MCF 10A (cell line): Measurements from ENCODE around the gene INTS7. TPM values are rescaled to one million over a fixed set of nuclear protein-coding genes. Genes with fewer than 3 reads are reported as not detected.

Experiments used
- BruUV-seq: library from RNA; stranded (reverse); fragments of 400-500 nt; replicated peaks from 2 replicates; lab custom pipeline; 2021; lab: Mats Ljungman, UMichigan
- CTCF ChIA-PET: fragments of 300-600 bp; sonication (Branson Sonifier 250); formaldehyde crosslinking; extraction: SDS; loops from one replicate; lab custom pipeline; 2021; ENCODE audit warnings: antibody characterized with exemption, inconsistent platforms; lab: Yijun Ruan, JAX
- POLR2A ChIA-PET: fragments of 300-600, 350-650 bp; sonication (Branson Sonifier 250); formaldehyde crosslinking; extraction: SDS; loops from one replicate; lab custom pipeline; 2020; ENCODE audit warnings: antibody characterized with exemption, inconsistent platforms; lab: Yijun Ruan, JAX
- DNase-seq: peaks from one replicate; pipeline ENCODE4 v3.0.0-alpha.2; 2018; ENCODE audit not compliant: unreplicated experiment
- H3K27ac Mint-ChIP-seq: one replicate; pipeline ENCODE4 v1.8.0; 2022; ENCODE audit warnings: mild to moderate bottlenecking, low read depth, mixed read lengths; ENCODE audit not compliant: unreplicated experiment
- H3K27me3 Mint-ChIP-seq: one replicate; pipeline ENCODE4 v1.8.0; 2022; ENCODE audit warnings: mixed read lengths; ENCODE audit not compliant: insufficient read depth, unreplicated experiment
- H3K36me3 Mint-ChIP-seq: one replicate; pipeline ENCODE4 v1.8.0; 2022; ENCODE audit warnings: mild to moderate bottlenecking, moderate library complexity, mixed read lengths; ENCODE audit not compliant: insufficient read depth, unreplicated experiment
- H3K4me1 Mint-ChIP-seq: one replicate; pipeline ENCODE4 v1.8.0; 2022; ENCODE audit warnings: mixed read lengths; ENCODE audit not compliant: insufficient read depth, unreplicated experiment
- H3K4me3 Mint-ChIP-seq: one replicate; pipeline ENCODE4 v1.8.0; 2022; ENCODE audit warnings: mild to moderate bottlenecking, moderate library complexity, mixed read lengths; ENCODE audit not compliant: unreplicated experiment
- H3K9me3 Mint-ChIP-seq: one replicate; pipeline ENCODE4 v1.8.0; 2022; ENCODE audit warnings: mixed read lengths; ENCODE audit not compliant: unreplicated experiment
- CTCF ChIP-seq: fragments of 200-600 bp; IDR thresholded peaks from one replicate; pipeline ENCODE4 v1.8.0; 2022; ENCODE audit warnings: antibody characterized with exemption, mild to moderate bottlenecking; ENCODE audit not compliant: unreplicated experiment
- intact Hi-C: fragments of 100-400 bp; cut with micrococcal nuclease; formaldehyde crosslinking; loops from 2 replicates; pipeline ENCODE4 v1.14.1; 2022
- total RNA-seq: library from RNA; stranded (reverse); gene quantifications from 2 replicates; pipeline ENCODE4 v1.2.3, GENCODE V29; 2022

INTS7 gene
- total RNA-seq, 1 experiment from 2014 or later: 62.3 TPM

- ChIA-PET CTCF (interaction anchor here (0.5 to 2.2 kb wide), 5 partner anchors 43 to 311 kb away, joined by 3 to 21 read pairs (median 3); partner anchors contain the start of genes DTL and INTS7), POLR2A (interaction anchor here (1.0 to 1.3 kb wide), 3 partner anchors 10 to 28 kb away, joined by 3 to 4 read pairs (median 3); no protein-coding TSS in a partner anchor)
- Mint-ChIP-seq H3K36me3 (peaks cover 45% of the 10 kb centered on the region), H3K27me3 (no peaks in the 10 kb centered on the region), H3K4me3 (no peak overlapping the region), H3K4me1 (no peaks in the 10 kb centered on the region), H3K27ac (no peak overlapping the region), H3K9me3 (no peaks in the 10 kb centered on the region)
- intact Hi-C loops: no loop called here
- BruUV-seq: no TSS peak
- TF ChIP-seq CTCF: no peak
- DNase-seq: no peak
Observed at GRCh38 chr1:211991695-211992094, 43.7 kb downstream of the INTS7 start.

GRCh38 chr1:211986628-211987254 lies 48.6 kb downstream of the INTS7 start:
- no TSS peak for BruUV-seq
- CTCF ChIA-PET: interaction anchor here (0.6 to 2.1 kb wide), 9 partner anchors 11 to 593 kb away, joined by 3 to 13 read pairs (median 3); no protein-coding TSS in a partner anchor
- POLR2A ChIA-PET: interaction anchor here (0.7 to 1.7 kb wide), 5 partner anchors 9 to 163 kb away, joined by 3 to 5 read pairs (median 4); partner anchors contain the start of genes DTL and INTS7
- H3K9me3 Mint-ChIP-seq: no peaks in the 10 kb centered on the region
- DNase-seq: no peak
- H3K27me3 Mint-ChIP-seq: no peaks in the 10 kb centered on the region
- no peak overlapping the region for H3K27ac Mint-ChIP-seq
- peaks cover 69% of the 10 kb centered on the region for H3K36me3 Mint-ChIP-seq
- intact Hi-C loops: no loop called here
- no peaks in the 10 kb centered on the region for H3K4me1 Mint-ChIP-seq
- no peak overlapping the region for H3K4me3 Mint-ChIP-seq
- TF ChIP-seq CTCF: no peak

- POLR2A ChIA-PET: interaction anchor here (1.2 to 1.7 kb wide), 2 partner anchors 8 to 41 kb away, joined by 5 read pairs; no protein-coding TSS in a partner anchor
- no TSS peak for BruUV-seq
Observed at GRCh38 chr1:211985556-211986264, 49.6 kb downstream of the INTS7 start.

More at GRCh38 chr1:211985556-211986264, 49.6 kb downstream of the INTS7 start:
- intact Hi-C loops: no loop called here
- H3K4me1 Mint-ChIP-seq: no peaks in the 10 kb centered on the region
- no peak overlapping the region for H3K4me3 Mint-ChIP-seq
- H3K27ac Mint-ChIP-seq: no peak overlapping the region
- peaks cover 79% of the 10 kb centered on the region for H3K36me3 Mint-ChIP-seq
- CTCF ChIA-PET: interaction anchor here (0.6 to 2.1 kb wide), 6 partner anchors 19 to 524 kb away, joined by 3 to 13 read pairs (median 4); no protein-coding TSS in a partner anchor
- no peaks in the 10 kb centered on the region for H3K9me3 Mint-ChIP-seq
- no peaks in the 10 kb centered on the region for H3K27me3 Mint-ChIP-seq
- no peak for TF ChIP-seq CTCF
- no peak for DNase-seq
